SJCRH30 (cell line): ENCODE data around the gene SARS1. TPM values are rescaled to one million over a fixed set of nuclear protein-coding genes. Genes with fewer than 3 reads are reported as not detected.

Experiments
- DNase-seq, 2 experiments: peaks; one replicate each; pipeline ENCODE4 v3.0.0-alpha.2; 2015 to 2020
- H3K27ac ChIP-seq: fragments of 250-450 bp; sonication (Bioruptor Pico); 2 replicates; pipeline ENCODE4 v1.5.1; 2020; ENCODE audit warnings: mild to moderate bottlenecking, moderate library complexity
- H3K27me3 ChIP-seq: fragments of 250-450 bp; sonication (Bioruptor Pico); 2 replicates; pipeline ENCODE4 v1.5.1; 2020; ENCODE audit warnings: mild to moderate bottlenecking, moderate library complexity
- H3K36me3 ChIP-seq: fragments of 250-450 bp; sonication (Bioruptor Pico); 2 replicates; pipeline ENCODE4 v1.5.1; 2020; ENCODE audit warnings: mild to moderate bottlenecking, moderate library complexity
- H3K4me1 ChIP-seq: fragments of 250-450 bp; sonication (Bioruptor Pico); 2 replicates; pipeline ENCODE4 v1.5.1; 2020; ENCODE audit warnings: mild to moderate bottlenecking, moderate library complexity
- H3K4me3 ChIP-seq: fragments of 250-450 bp; sonication (Bioruptor Pico); 2 replicates; pipeline ENCODE4 v1.5.1; 2020; ENCODE audit warnings: mild to moderate bottlenecking, moderate library complexity
- H3K9me3 ChIP-seq: fragments of 250-450 bp; sonication (Bioruptor Pico); replicated peaks from 2 replicates; pipeline ENCODE4 v1.5.1; 2020; ENCODE audit warnings: mild to moderate bottlenecking, moderate library complexity
- total RNA-seq: library from RNA; depleted of rRNA; stranded (reverse); fragments of >200 nt; shearing (Covaris generic); gene quantifications from 2 replicates; pipeline ENCODE4 v1.2.3, GENCODE V29; 2014

SARS1 gene
- total RNA-seq, 1 experiment from 2014 or later: 107 TPM

DNA sequence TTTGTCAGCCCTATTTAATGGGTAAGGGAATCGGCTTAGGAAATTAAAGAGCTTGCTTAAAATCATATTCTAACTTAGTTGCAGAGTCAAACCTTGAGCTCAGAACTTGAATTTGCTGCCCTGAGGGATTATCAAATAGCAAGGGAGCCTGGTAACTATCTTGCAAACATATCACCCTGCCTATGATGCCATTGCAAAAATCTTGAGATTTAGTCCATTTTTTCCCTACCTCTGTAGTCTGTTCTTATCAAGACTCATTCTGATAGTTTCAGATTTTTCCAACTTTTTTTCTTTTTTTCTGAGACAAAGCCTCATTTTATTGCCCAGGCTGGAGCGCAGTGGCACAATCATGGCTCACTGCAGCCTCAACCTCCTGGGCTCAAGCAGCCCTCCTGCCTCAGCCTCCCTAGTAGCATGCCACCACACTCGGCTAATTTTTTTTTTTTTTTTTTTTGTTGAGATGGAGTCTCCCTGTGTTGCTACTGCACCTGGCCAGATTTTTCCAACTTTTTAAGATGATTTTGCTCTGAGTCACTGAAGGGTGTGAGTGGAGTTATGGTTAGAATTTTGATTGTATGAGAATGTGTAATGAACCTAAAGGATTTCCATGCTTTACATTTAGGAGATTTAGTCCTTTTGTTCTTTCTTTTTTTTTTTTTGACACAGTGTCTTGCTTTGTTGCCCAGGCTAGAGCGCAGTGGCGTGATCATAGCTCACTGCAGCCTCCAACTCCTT is 12.2 kb downstream of the SARS1 start:
- no peaks in the 10 kb centered on the region for H3K4me1 ChIP-seq
- H3K27ac ChIP-seq: no peak overlapping the region
- no peak for DNase-seq
- no peaks in the 10 kb centered on the region for H3K9me3 ChIP-seq
- peaks cover 35% of the 10 kb centered on the region for H3K36me3 ChIP-seq
- no peaks in the 10 kb centered on the region for H3K27me3 ChIP-seq
- H3K4me3 ChIP-seq: no peak overlapping the region

DNA sequence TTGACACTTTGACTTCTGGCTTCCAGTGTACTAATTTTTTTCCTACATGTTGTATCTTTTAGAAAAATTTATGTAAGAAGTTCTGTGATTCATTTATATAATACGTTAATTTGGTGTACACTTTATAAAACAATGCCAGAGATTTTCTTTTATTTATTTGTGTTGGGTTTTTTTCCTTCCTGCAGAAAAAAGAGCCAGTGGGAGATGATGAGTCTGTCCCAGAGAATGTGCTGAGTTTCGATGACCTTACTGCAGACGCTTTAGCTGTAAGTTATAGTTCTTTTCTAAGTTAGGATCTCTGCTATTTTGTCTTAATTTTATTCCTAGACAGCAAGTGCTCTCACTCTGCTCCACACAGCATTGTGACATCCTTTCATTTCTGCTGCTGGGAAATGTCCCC is 14.4 kb downstream of the SARS1 start:
- Histone ChIP-seq H3K27me3 (no peaks in the 10 kb centered on the region), H3K4me3 (no peak overlapping the region), H3K4me1 (no peaks in the 10 kb centered on the region), H3K9me3 (no peaks in the 10 kb centered on the region), H3K36me3 (peaks cover 52% of the 10 kb centered on the region), H3K27ac (no peak overlapping the region)
- DNase-seq: no peak

- H3K4me1 ChIP-seq: no peaks in the 10 kb centered on the region
- H3K27me3 ChIP-seq: no peaks in the 10 kb centered on the region
- H3K36me3 ChIP-seq: peaks cover 51% of the 10 kb centered on the region
- no peak overlapping the region for H3K4me3 ChIP-seq
- H3K27ac ChIP-seq: no peak overlapping the region
- no peak for DNase-seq
- H3K9me3 ChIP-seq: no peaks in the 10 kb centered on the region
Measured at GRCh38 chr1:109229531-109230127, 15.9 kb downstream of the SARS1 start.

DNA sequence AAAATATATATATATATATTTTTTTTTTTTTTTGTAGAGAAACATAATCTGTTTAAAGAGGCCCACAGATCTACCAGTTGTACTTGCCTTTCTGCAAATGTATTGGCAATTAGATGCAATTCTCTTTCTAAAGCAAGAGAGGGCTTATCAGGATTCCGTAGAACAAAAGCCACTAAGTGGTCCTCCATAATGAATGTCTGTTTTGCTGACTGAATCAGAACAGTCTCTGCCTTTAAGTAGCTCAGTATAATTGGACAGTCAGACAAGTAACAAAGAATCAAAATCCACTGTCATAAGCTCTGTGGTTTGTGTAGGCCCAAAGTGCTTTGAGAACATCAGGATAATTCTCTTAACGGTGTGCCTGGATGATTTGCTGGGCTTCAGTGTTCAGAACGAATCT is 17.3 kb downstream of the SARS1 start:
- Histone ChIP-seq H3K36me3 (peaks cover 63% of the 10 kb centered on the region), H3K4me3 (no peak overlapping the region), H3K27ac (no peak overlapping the region), H3K9me3 (no peaks in the 10 kb centered on the region), H3K27me3 (no peaks in the 10 kb centered on the region), H3K4me1 (no peaks in the 10 kb centered on the region)
- no peak for DNase-seq

- no peaks in the 10 kb centered on the region for H3K27me3 ChIP-seq
- no peak overlapping the region for H3K4me3 ChIP-seq
Measured at GRCh38 chr1:109235137-109235536, 21.4 kb downstream of the SARS1 start.

DNA sequence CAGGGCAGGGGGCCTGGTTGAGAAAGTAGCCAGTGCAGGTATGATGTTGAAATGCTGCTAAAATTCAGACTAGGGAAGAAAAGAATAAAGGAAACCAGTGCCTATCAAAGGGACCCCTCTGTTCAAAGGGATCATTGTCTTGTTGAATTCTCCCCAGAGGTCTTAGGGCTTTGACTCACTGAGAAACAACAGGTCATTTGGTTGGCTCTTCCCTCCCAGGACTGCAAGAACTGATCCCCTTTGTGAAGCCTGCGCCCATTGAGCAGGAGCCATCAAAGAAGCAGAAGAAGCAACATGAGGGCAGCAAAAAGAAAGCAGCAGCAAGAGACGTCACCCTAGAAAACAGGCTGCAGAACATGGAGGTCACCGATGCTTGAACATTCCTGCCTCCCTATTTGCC is 23.8 kb downstream of the SARS1 start:
- Histone ChIP-seq H3K36me3 (peaks cover 48% of the 10 kb centered on the region), H3K27me3 (no peaks in the 10 kb centered on the region), H3K27ac (no peak overlapping the region), H3K4me1 (no peaks in the 10 kb centered on the region), H3K9me3 (no peaks in the 10 kb centered on the region), H3K4me3 (no peak overlapping the region)
- no peak for DNase-seq

More at GRCh38 chr1:109235137-109235536, 21.4 kb downstream of the SARS1 start:
- Histone ChIP-seq H3K4me1 (no peaks in the 10 kb centered on the region), H3K9me3 (no peaks in the 10 kb centered on the region), H3K36me3 (peaks cover 66% of the 10 kb centered on the region), H3K27ac (no peak overlapping the region)
- no peak for DNase-seq

DNA sequence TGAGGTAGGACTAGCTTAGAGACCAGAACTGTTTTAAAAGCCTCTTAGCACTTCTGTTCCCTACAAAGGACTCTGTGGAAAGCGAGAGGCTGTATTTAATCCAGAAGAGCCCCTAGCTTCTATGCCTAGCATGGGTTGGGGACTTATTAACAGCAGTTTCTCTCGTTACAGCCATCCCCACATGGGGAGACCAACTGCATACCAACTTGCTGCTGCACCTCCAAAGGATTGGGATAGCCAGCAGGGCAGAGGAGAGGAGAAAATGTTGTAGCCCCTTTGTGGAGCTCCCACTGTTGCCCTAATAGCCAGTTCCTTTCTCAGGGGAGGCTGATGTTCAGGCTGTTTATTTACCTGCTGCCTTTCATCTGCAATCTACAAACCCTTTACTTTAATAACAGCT is 24.7 kb downstream of the SARS1 start:
- no peaks in the 10 kb centered on the region for H3K27me3 ChIP-seq
- peaks cover 39% of the 10 kb centered on the region for H3K36me3 ChIP-seq
- no peak overlapping the region for H3K4me3 ChIP-seq
- no peak overlapping the region for H3K27ac ChIP-seq
- no peaks in the 10 kb centered on the region for H3K4me1 ChIP-seq
- DNase-seq: no peak
- no peaks in the 10 kb centered on the region for H3K9me3 ChIP-seq

- no peaks in the 10 kb centered on the region for H3K9me3 ChIP-seq
- peaks cover 36% of the 10 kb centered on the region for H3K36me3 ChIP-seq
- H3K4me1 ChIP-seq: no peaks in the 10 kb centered on the region
- DNase-seq: no peak
- H3K27me3 ChIP-seq: no peaks in the 10 kb centered on the region
- no peak overlapping the region for H3K27ac ChIP-seq
- no peak overlapping the region for H3K4me3 ChIP-seq
Measured at GRCh38 chr1:109239047-109239408, 25.3 kb downstream of the SARS1 start.

DNA sequence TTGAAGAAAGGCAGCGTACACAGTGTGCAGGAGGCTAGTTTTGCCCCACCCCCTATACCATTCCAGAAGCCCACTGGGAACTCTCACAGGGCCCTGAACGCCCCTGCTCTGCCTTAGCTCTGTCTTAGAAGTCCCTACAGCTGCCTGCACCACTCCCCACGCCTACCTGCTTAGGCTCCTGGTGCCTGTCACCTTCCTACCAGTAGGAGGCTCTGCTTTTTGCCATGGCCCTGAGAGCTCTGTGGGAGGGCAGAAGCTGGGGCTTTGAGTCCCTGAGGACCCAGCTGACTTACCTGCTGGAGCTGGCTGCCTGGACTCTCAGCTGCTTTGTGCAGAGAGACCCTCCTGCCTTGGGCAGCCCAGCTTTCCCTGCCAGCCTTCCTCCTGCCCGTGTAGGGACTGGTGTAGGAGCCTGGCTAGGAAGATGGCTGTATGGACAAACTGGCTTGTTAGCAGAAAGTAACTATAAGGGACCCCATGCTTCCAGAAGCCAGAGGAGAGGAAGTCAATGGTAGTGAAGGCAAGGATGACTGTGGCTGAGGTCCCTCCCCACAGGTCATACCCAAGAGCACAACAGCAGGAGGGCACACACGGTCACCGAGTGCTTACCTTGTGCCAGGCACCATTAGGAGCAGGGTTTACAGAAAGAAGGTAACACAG is 25.8 kb downstream of the SARS1 start:
- Histone ChIP-seq H3K27ac (no peak overlapping the region), H3K9me3 (no peaks in the 10 kb centered on the region), H3K4me1 (no peaks in the 10 kb centered on the region), H3K27me3 (no peaks in the 10 kb centered on the region), H3K36me3 (peaks cover 36% of the 10 kb centered on the region), H3K4me3 (no peak overlapping the region)
- peak in 1 of 2 experiments; percentile 53 for DNase-seq

GRCh38 chr1:109240158-109241152 is 26.7 kb downstream of the SARS1 start:
- Histone ChIP-seq H3K4me3 (no peak overlapping the region), H3K4me1 (no peaks in the 10 kb centered on the region), H3K27me3 (no peaks in the 10 kb centered on the region), H3K36me3 (peaks cover 30% of the 10 kb centered on the region), H3K9me3 (no peaks in the 10 kb centered on the region), H3K27ac (no peak overlapping the region)
- DNase-seq: no peak

GRCh38 chr1:109241344-109241743 is 27.6 kb downstream of the SARS1 start:
- Histone ChIP-seq H3K4me3 (no peak overlapping the region), H3K4me1 (no peaks in the 10 kb centered on the region), H3K36me3 (peaks cover 22% of the 10 kb centered on the region; the same call in 1 of the 2 replicates), H3K9me3 (no peaks in the 10 kb centered on the region), H3K27me3 (no peaks in the 10 kb centered on the region; the same call in 1 of the 2 replicates), H3K27ac (no peak overlapping the region)
- DNase-seq: no peak

GRCh38 chr1:109241841-109242345 is 28.2 kb downstream of the SARS1 start:
- H3K36me3 ChIP-seq: peaks cover 17% of the 10 kb centered on the region; the same call in 1 of the 2 replicates
- H3K9me3 ChIP-seq: no peaks in the 10 kb centered on the region
- H3K27me3 ChIP-seq: no peaks in the 10 kb centered on the region; the same call in 1 of the 2 replicates
- H3K4me1 ChIP-seq: no peaks in the 10 kb centered on the region
- no peak overlapping the region for H3K27ac ChIP-seq
- H3K4me3 ChIP-seq: no peak overlapping the region
- DNase-seq: no peak

GRCh38 chr1:109242387-109242786 is 28.7 kb downstream of the SARS1 start:
- no peak for DNase-seq
- Histone ChIP-seq H3K4me3 (no peak overlapping the region), H3K27me3 (no peaks in the 10 kb centered on the region; the same call in 1 of the 2 replicates), H3K27ac (no peak overlapping the region), H3K36me3 (peaks cover 12% of the 10 kb centered on the region; the same call in 1 of the 2 replicates), H3K4me1 (no peaks in the 10 kb centered on the region), H3K9me3 (no peaks in the 10 kb centered on the region)

- no peak overlapping the region for H3K4me3 ChIP-seq
- H3K4me1 ChIP-seq: no peaks in the 10 kb centered on the region
- H3K36me3 ChIP-seq: peaks cover 5% of the 10 kb centered on the region; the same call in 1 of the 2 replicates
- H3K9me3 ChIP-seq: no peaks in the 10 kb centered on the region
- no peak for DNase-seq
- no peaks in the 10 kb centered on the region; the same call in 1 of the 2 replicates for H3K27me3 ChIP-seq
- no peak overlapping the region for H3K27ac ChIP-seq
Measured at GRCh38 chr1:109243221-109243620, 29.5 kb downstream of the SARS1 start.
